HEK293 (cell line): ENCODE data around the gene MTX1.

Experiments
- AEBP2 ChIP-seq: fragments of 450-650 bp; formaldehyde crosslinking; IDR thresholded peaks from 2 replicates; pipeline ENCODE4 v1.5.1; 2016; ENCODE audit warnings: missing biosample characterization, missing genetic modification characterization, borderline replicate concordance
- BCL6B ChIP-seq: fragments of 450-650 bp; formaldehyde crosslinking; IDR thresholded peaks from 2 replicates; pipeline ENCODE4 v1.5.1; 2017; ENCODE audit warnings: missing biosample characterization, missing genetic modification characterization
- CTCF ChIP-seq: fragments of 450-650 bp; formaldehyde crosslinking; IDR thresholded peaks from 2 replicates; pipeline ENCODE4 v1.5.1; 2016; ENCODE audit warnings: missing biosample characterization, missing genetic modification characterization
- GLI2 ChIP-seq: fragments of 450-650 bp; formaldehyde crosslinking; IDR thresholded peaks from 2 replicates; pipeline ENCODE4; 2017; ENCODE audit warnings: missing biosample characterization, missing genetic modification characterization, low read depth, borderline replicate concordance
- HOXA7 ChIP-seq: sonication (generic); formaldehyde crosslinking; IDR thresholded peaks from 2 replicates; pipeline ENCODE4 v1.8.1; 2022; ENCODE audit warnings: missing genetic modification reagents, borderline replicate concordance
- PRDM6 ChIP-seq: fragments of 450-650 bp; formaldehyde crosslinking; IDR thresholded peaks from 2 replicates; pipeline ENCODE4 v1.5.1; 2017; ENCODE audit warnings: missing biosample characterization, missing genetic modification characterization
- ZBTB44 ChIP-seq: fragments of 450-650 bp; IDR thresholded peaks from 2 replicates; pipeline ENCODE4 v1.5.1; 2018; ENCODE audit warnings: missing biosample characterization, mild to moderate bottlenecking, missing genetic modification characterization
- ZBTB8A ChIP-seq: fragments of 450-650 bp; formaldehyde crosslinking; IDR thresholded peaks from 2 replicates; pipeline ENCODE4 v1.5.1; 2016; ENCODE audit warnings: missing biosample characterization, missing genetic modification characterization
- ZNF10 ChIP-seq: fragments of 450-650 bp; formaldehyde crosslinking; IDR thresholded peaks from 2 replicates; pipeline ENCODE4 v1.5.1; 2017; ENCODE audit warnings: missing biosample characterization, missing genetic modification characterization
- ZNF114 ChIP-seq: fragments of 450-650 bp; formaldehyde crosslinking; IDR thresholded peaks from 2 replicates; pipeline ENCODE4 v1.5.0; 2017; ENCODE audit warnings: missing biosample characterization, missing genetic modification characterization
- ZNF133 ChIP-seq: fragments of 450-650 bp; formaldehyde crosslinking; IDR thresholded peaks from 2 replicates; pipeline ENCODE4 v1.5.1; 2016; ENCODE audit warnings: missing biosample characterization, missing genetic modification characterization
- ZNF140 ChIP-seq: fragments of 450-650 bp; formaldehyde crosslinking; IDR thresholded peaks from 2 replicates; pipeline ENCODE4 v1.5.1; 2016; ENCODE audit warnings: missing biosample characterization, missing genetic modification characterization
- ZNF16 ChIP-seq: fragments of 450-650 bp; formaldehyde crosslinking; IDR thresholded peaks from 2 replicates; pipeline ENCODE4 v1.5.1; 2016; ENCODE audit warnings: low read depth, missing biosample characterization, missing genetic modification characterization
- ZNF214 ChIP-seq: fragments of 450-650 bp; formaldehyde crosslinking; IDR thresholded peaks from 2 replicates; pipeline ENCODE4 v1.5.1; 2017; ENCODE audit warnings: missing biosample characterization, mild to moderate bottlenecking, missing genetic modification characterization, borderline replicate concordance
- ZNF23 ChIP-seq: fragments of 450-650 bp; formaldehyde crosslinking; IDR thresholded peaks from 2 replicates; pipeline ENCODE4 v1.5.1; 2016; ENCODE audit warnings: missing biosample characterization, missing genetic modification characterization, borderline replicate concordance
- ZNF248 ChIP-seq: fragments of 450-650 bp; formaldehyde crosslinking; IDR thresholded peaks from 2 replicates; pipeline ENCODE4 v1.5.1; 2017; ENCODE audit warnings: missing biosample characterization, missing genetic modification characterization
- ZNF362 ChIP-seq: fragments of 450-650 bp; formaldehyde crosslinking; IDR thresholded peaks from 2 replicates; pipeline ENCODE4 v1.5.1; 2016; ENCODE audit warnings: missing biosample characterization, missing genetic modification characterization
- ZNF398 ChIP-seq: fragments of 450-650 bp; formaldehyde crosslinking; IDR thresholded peaks from 2 replicates; pipeline ENCODE4 v1.5.1; 2017; ENCODE audit warnings: missing biosample characterization, missing genetic modification characterization
- ZNF488 ChIP-seq: fragments of 450-650 bp; formaldehyde crosslinking; IDR thresholded peaks from 2 replicates; pipeline ENCODE4 v1.5.1; 2016; ENCODE audit warnings: missing biosample characterization, missing genetic modification characterization
- ZNF530 ChIP-seq: fragments of 450-650 bp; formaldehyde crosslinking; IDR thresholded peaks from 2 replicates; pipeline ENCODE4 v1.5.1; 2016; ENCODE audit warnings: low read depth, missing biosample characterization, missing genetic modification characterization
- ZNF580 ChIP-seq: fragments of 450-650 bp; formaldehyde crosslinking; IDR thresholded peaks from 2 replicates; pipeline ENCODE4 v1.5.1; 2016; ENCODE audit warnings: missing biosample characterization, missing genetic modification characterization
- ZNF670 ChIP-seq: fragments of 450-650 bp; formaldehyde crosslinking; IDR thresholded peaks from 2 replicates; pipeline ENCODE4 v1.5.1; 2016; ENCODE audit warnings: missing biosample characterization, missing genetic modification characterization, low read depth
- ZNF707 ChIP-seq: fragments of 450-650 bp; formaldehyde crosslinking; IDR thresholded peaks from 2 replicates; pipeline ENCODE4 v1.5.1; 2016; ENCODE audit warnings: missing biosample characterization, missing genetic modification characterization
- ZSCAN18 ChIP-seq: fragments of 450-650 bp; formaldehyde crosslinking; IDR thresholded peaks from 2 replicates; pipeline ENCODE4 v1.5.1; 2016; ENCODE audit warnings: missing biosample characterization, missing genetic modification characterization
- ZSCAN30 ChIP-seq: fragments of 450-650 bp; IDR thresholded peaks from 2 replicates; pipeline ENCODE4 v1.5.1; 2018; ENCODE audit warnings: missing biosample characterization, mild to moderate bottlenecking, missing genetic modification characterization, moderate library complexity

MTX1 gene

GRCh38 chr1:155172732-155173477 lies 35.6 kb upstream of the MTX1 start, which contains the start of gene KRTCAP2 (continued):
- TF ChIP-seq ZNF530 (tag by site-specific recombination) (no peak), ZNF398 (tag by site-specific recombination) (peak; percentile 79), ZSCAN30 (tag by site-specific recombination) (no peak), ZNF670 (tag by site-specific recombination) (no peak), CTCF (tag by site-specific recombination) (peak; percentile 98), AEBP2 (tag by site-specific recombination) (no peak), ZNF488 (tag by site-specific recombination) (no peak), ZNF707 (no peak), BCL6B (tag by site-specific recombination) (no peak), ZBTB8A (tag by site-specific recombination) (no peak), ZNF248 (no peak), HOXA7 (no peak), GLI2 (tag by site-specific recombination) (no peak), ZNF214 (tag by site-specific recombination) (no peak), ZNF10 (tag by site-specific recombination) (no peak), ZNF114 (tag by site-specific recombination) (no peak), ZNF362 (tag by site-specific recombination) (no peak), ZNF23 (tag by site-specific recombination) (no peak), ZNF133 (no peak), PRDM6 (tag by site-specific recombination) (no peak), ZNF580 (tag by site-specific recombination) (no peak; the same call in 1 of the 2 replicates), ZNF140 (tag by site-specific recombination) (no peak), ZNF16 (tag by site-specific recombination) (no peak), ZSCAN18 (no peak), ZBTB44 (tag by site-specific recombination) (no peak)
